ENCODE results near the gene BMP7.
"Not testable (repeated sequence)": the region's sequence is repeated elsewhere in the genome, so short reads cannot be mapped to it uniquely, and the experiment has no call there.

The BMP7 gene

GRCh38 chr20:57248132-57248797, 18.2 kb downstream of the BMP7 start:
- no peak for DNase-seq

- no peak for DNase-seq
Observed at GRCh38 chr20:57247292-57247965, 19.0 kb downstream of the BMP7 start.

GRCh38 chr20:57245997-57246396, 20.4 kb downstream of the BMP7 start:
- no peak for DNase-seq

- no peak for DNase-seq
Observed at GRCh38 chr20:57244627-57245214, 21.7 kb downstream of the BMP7 start.

GRCh38 chr20:57244221-57244585, 22.2 kb downstream of the BMP7 start:
- no peak for DNase-seq

GRCh38 chr20:57243480-57244220, 22.8 kb downstream of the BMP7 start:
- DNase-seq = no peak

- DNase-seq = no peak
Observed at GRCh38 chr20:57242414-57242813, 24.0 kb downstream of the BMP7 start.

- DNase-seq = no peak
Observed at GRCh38 chr20:57241363-57241991, 25.0 kb downstream of the BMP7 start.

GRCh38 chr20:57240581-57241362, 25.7 kb downstream of the BMP7 start:
- no peak for DNase-seq

- DNase-seq = not testable (repeated sequence)
Observed at GRCh38 chr20:57239725-57240124, 26.7 kb downstream of the BMP7 start.

GRCh38 chr20:57239324-57239723, 27.1 kb downstream of the BMP7 start:
- not testable (repeated sequence) for DNase-seq

- DNase-seq = no peak
Observed at GRCh38 chr20:57238089-57238488, 28.4 kb downstream of the BMP7 start.

GRCh38 chr20:57237585-57237953, 28.9 kb downstream of the BMP7 start:
- DNase-seq = no peak

GRCh38 chr20:57236813-57237584, 29.4 kb downstream of the BMP7 start:
- DNase-seq = no peak

GRCh38 chr20:57234556-57235251, 31.7 kb downstream of the BMP7 start:
- DNase-seq = no peak

GRCh38 chr20:57231951-57232428, 34.5 kb downstream of the BMP7 start:
- DNase-seq = no peak

GRCh38 chr20:57231161-57231560, 35.3 kb downstream of the BMP7 start:
- DNase-seq = no peak

GRCh38 chr20:57230247-57230646, 36.2 kb downstream of the BMP7 start:
- DNase-seq = no peak

- no peak for DNase-seq
Observed at GRCh38 chr20:57229490-57229889, 37.0 kb downstream of the BMP7 start.

GRCh38 chr20:57225830-57226229, 40.6 kb downstream of the BMP7 start:
- no peak for DNase-seq
